ENCODE measurements around the gene PCDHGC3.

DNA sequence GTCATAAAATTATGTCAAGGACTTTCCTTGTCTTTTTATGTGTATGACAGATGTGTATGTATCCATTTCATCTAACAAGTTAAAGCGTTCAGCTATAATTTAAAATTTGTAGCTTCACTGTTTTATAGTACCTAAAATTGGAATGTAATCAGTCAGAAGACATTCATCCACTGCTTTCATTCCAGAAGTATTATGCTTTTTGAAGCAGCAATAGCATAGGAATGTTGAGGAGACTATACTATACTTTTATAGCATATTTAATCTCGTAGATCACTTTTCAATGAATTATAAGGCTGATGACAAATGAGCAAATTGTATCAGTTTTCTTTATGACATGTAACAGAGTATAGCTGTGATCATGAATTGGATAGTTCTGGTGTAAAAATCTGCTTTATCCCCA is 38.5 kb upstream of the PCDHGC3 start:
- TF ChIP-seq, protein P1, sequence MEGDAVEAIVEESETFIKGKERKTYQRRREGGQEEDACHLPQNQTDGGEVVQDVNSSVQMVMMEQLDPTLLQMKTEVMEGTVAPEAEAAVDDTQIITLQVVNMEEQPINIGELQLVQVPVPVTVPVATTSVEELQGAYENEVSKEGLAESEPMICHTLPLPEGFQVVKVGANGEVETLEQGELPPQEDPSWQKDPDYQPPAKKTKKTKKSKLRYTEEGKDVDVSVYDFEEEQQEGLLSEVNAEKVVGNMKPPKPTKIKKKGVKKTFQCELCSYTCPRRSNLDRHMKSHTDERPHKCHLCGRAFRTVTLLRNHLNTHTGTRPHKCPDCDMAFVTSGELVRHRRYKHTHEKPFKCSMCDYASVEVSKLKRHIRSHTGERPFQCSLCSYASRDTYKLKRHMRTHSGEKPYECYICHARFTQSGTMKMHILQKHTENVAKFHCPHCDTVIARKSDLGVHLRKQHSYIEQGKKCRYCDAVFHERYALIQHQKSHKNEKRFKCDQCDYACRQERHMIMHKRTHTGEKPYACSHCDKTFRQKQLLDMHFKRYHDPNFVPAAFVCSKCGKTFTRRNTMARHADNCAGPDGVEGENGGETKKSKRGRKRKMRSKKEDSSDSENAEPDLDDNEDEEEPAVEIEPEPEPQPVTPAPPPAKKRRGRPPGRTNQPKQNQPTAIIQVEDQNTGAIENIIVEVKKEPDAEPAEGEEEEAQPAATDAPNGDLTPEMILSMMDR (IDR thresholded peaks at IDR 0.05; ENCODE audit: insufficient read depth, low read length): no peak
- no peak for TF ChIP-seq POLR2AphosphoS5 (IDR thresholded peaks at IDR 0.05; ENCODE audit: low read depth)
- TF ChIP-seq, protein P2, sequence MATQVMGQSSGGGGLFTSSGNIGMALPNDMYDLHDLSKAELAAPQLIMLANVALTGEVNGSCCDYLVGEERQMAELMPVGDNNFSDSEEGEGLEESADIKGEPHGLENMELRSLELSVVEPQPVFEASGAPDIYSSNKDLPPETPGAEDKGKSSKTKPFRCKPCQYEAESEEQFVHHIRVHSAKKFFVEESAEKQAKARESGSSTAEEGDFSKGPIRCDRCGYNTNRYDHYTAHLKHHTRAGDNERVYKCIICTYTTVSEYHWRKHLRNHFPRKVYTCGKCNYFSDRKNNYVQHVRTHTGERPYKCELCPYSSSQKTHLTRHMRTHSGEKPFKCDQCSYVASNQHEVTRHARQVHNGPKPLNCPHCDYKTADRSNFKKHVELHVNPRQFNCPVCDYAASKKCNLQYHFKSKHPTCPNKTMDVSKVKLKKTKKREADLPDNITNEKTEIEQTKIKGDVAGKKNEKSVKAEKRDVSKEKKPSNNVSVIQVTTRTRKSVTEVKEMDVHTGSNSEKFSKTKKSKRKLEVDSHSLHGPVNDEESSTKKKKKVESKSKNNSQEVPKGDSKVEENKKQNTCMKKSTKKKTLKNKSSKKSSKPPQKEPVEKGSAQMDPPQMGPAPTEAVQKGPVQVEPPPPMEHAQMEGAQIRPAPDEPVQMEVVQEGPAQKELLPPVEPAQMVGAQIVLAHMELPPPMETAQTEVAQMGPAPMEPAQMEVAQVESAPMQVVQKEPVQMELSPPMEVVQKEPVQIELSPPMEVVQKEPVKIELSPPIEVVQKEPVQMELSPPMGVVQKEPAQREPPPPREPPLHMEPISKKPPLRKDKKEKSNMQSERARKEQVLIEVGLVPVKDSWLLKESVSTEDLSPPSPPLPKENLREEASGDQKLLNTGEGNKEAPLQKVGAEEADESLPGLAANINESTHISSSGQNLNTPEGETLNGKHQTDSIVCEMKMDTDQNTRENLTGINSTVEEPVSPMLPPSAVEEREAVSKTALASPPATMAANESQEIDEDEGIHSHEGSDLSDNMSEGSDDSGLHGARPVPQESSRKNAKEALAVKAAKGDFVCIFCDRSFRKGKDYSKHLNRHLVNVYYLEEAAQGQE (IDR thresholded peaks at IDR 0.05; ENCODE audit: insufficient replicate concordance, low read depth): no peak
- no peak for TF ChIP-seq SPI1 (IDR thresholded peaks at IDR 0.05; ENCODE audit: borderline replicate concordance, low read depth)

Measured in HL-60 (cell line).